PC-3 (cell line): ENCODE measurements around the gene PDE6G. TPM values are rescaled to one million over a fixed set of nuclear protein-coding genes. Genes with fewer than 3 reads are reported as not detected.
A peak's percentile ranks its signal among the peaks of the same experiment; 100 is the strongest.

Experiments used
- ATAC-seq: fragments of 200-7000 bp; cut with Tn5 transposase; 2 replicates; pipeline ENCODE4 v1.9.1; 2020; ENCODE audit warnings: mild to moderate bottlenecking, moderate library complexity
- BruUV-seq: library from RNA; stranded (reverse); fragments of 400-500 nt; replicated peaks from 2 replicates; lab custom pipeline; 2021; lab: Mats Ljungman, UMichigan
- CTCF ChIA-PET: fragments of 300-600 bp; sonication (Branson Sonifier 250); formaldehyde crosslinking; loops from one replicate; lab custom pipeline; 2022; ENCODE audit warnings: antibody characterized with exemption; lab: Charles Lee
- POLR2A ChIA-PET: fragments of 300-600 bp; sonication (Branson Sonifier 250); formaldehyde crosslinking; loops from one replicate; lab custom pipeline; 2022; ENCODE audit warnings: antibody characterized with exemption; ENCODE audit not compliant: unreplicated experiment; lab: Charles Lee
- DNase-seq: peaks from one replicate; pipeline ENCODE4 v3.0.0-alpha.2; 2015
- H2AFZ ChIP-seq: fragments of 300-600 bp; sonication (generic); 2 replicates; pipeline ENCODE4 v1.6.0; 2016; ENCODE audit warnings: antibody characterized with exemption, low read length
- H3F3A ChIP-seq: fragments of 300-600 bp; sonication (generic); one replicate; pipeline ENCODE4 v1.6.0; 2017; ENCODE audit warnings: antibody characterized with exemption, low read length, control low read depth, mild to moderate bottlenecking; ENCODE audit not compliant: unreplicated experiment
- H3K27ac ChIP-seq: fragments of 300-600 bp; sonication (generic); 2 replicates; pipeline ENCODE4 v1.5.1; 2016; ENCODE audit warnings: mild to moderate bottlenecking, low read length
- H3K27me3 ChIP-seq: fragments of 300-600 bp; sonication (generic); 2 replicates; pipeline ENCODE4 v1.6.1; 2016; ENCODE audit warnings: low read length, mixed read lengths
- H3K36me3 ChIP-seq: fragments of 300-600 bp; sonication (generic); 2 replicates; pipeline ENCODE4 v1.6.1; 2016; ENCODE audit warnings: low read depth, mixed run types, low read length, mixed read lengths
- H3K4me1 ChIP-seq: fragments of 300-600 bp; sonication (generic); 2 replicates; pipeline ENCODE4 v1.5.1; 2016; ENCODE audit warnings: low read length; ENCODE audit not compliant: insufficient read depth
- H3K4me2 ChIP-seq: fragments of 300-600 bp; sonication (generic); 2 replicates; pipeline ENCODE4 v1.6.0; 2016; ENCODE audit warnings: low read length
- H3K4me3 ChIP-seq: fragments of 300-600 bp; sonication (generic); 2 replicates; pipeline ENCODE4 v1.5.1; 2016; ENCODE audit warnings: mild to moderate bottlenecking, low read length, mixed read lengths
- H3K79me2 ChIP-seq: fragments of 300-600 bp; sonication (generic); 2 replicates; pipeline ENCODE4 v1.6.1; 2017; ENCODE audit warnings: low read length, mixed read lengths
- H3K9ac ChIP-seq: fragments of 300-600 bp; sonication (generic); 2 replicates; pipeline ENCODE4 v1.6.0; 2016; ENCODE audit warnings: mild to moderate bottlenecking, low read length
- H3K9me2 ChIP-seq: fragments of 300-600 bp; sonication (generic); replicated peaks from 2 replicates; pipeline ENCODE4 v1.6.1; 2016; ENCODE audit warnings: mixed run types, low read length, mixed read lengths
- H3K9me3 ChIP-seq: fragments of 300-600 bp; sonication (generic); 2 replicates; pipeline ENCODE4 v1.6.1; 2016; ENCODE audit warnings: low read length, mixed read lengths
- H4K20me1 ChIP-seq: fragments of 300-600 bp; sonication (generic); 2 replicates; pipeline ENCODE4 v1.6.1; 2016; ENCODE audit warnings: low read length, mixed read lengths
- CTCF ChIP-seq: fragments of 300-600 bp; sonication (generic); conservative IDR thresholded peaks from 2 replicates; pipeline ENCODE4 v1.5.1; 2017; ENCODE audit warnings: antibody characterized with exemption, low read depth, mild to moderate bottlenecking, low read length
- EZH2 ChIP-seq: fragments of 300-600 bp; sonication (generic); IDR thresholded peaks from one replicate; pipeline ENCODE4 v1.6.1; 2017; ENCODE audit warnings: antibody characterized with exemption, mild to moderate bottlenecking, low read length; ENCODE audit not compliant: unreplicated experiment
- EZH2phosphoT487 ChIP-seq: fragments of 300-600 bp; sonication (generic); IDR thresholded peaks from 2 replicates; pipeline ENCODE4 v1.6.1; 2018; ENCODE audit warnings: mild to moderate bottlenecking, antibody characterized with exemption, low read length, borderline replicate concordance
- intact Hi-C: fragments of 100-400 bp; cut with micrococcal nuclease; formaldehyde crosslinking; loops from 2 replicates; pipeline ENCODE4 v1.9.0; 2023
- total RNA-seq: library from RNA; depleted of rRNA; stranded (reverse); fragments of >200 nt; gene quantifications from 2 replicates; pipeline ENCODE4 v1.2.3, GENCODE V29; 2014

PDE6G gene
- total RNA-seq, 1 experiment from 2014 or later = not detected

- Histone ChIP-seq H4K20me1 (peaks cover 41% of the 10 kb centered on the region), H3K4me3 (peak within 1 kb of the TSS; percentile 87), H3K27ac (peak within 1 kb of the TSS; percentile 94), H3K27me3 (no peaks in the 10 kb centered on the region), H3K9me3 (no peaks in the 10 kb centered on the region), H3F3A (peaks cover 5% of the 10 kb centered on the region), H3K79me2 (peaks cover 78% of the 10 kb centered on the region), H3K9ac (peak within 1 kb of the TSS; percentile 95), H3K36me3 (peaks cover 30% of the 10 kb centered on the region), H3K4me1 (peaks cover 24% of the 10 kb centered on the region), H3K4me2 (peak within 1 kb of the TSS; percentile 96), H3K9me2 (no peaks in the 10 kb centered on the region), H2AFZ (peak within 1 kb of the TSS; percentile 83)
- ChIA-PET CTCF (interaction anchor here (0.8 kb wide), 1 partner anchor 18 kb away, joined by 3 read pairs; no protein-coding TSS in a partner anchor), POLR2A (interaction anchor here (0.8 kb wide), 1 partner anchor 17 kb away, joined by 3 read pairs; no protein-coding TSS in a partner anchor)
- no TSS peak for BruUV-seq
- no peak for TF ChIP-seq EZH2
- TF ChIP-seq EZH2phosphoT487 = no peak
- no peak for TF ChIP-seq CTCF
- intact Hi-C loops = no loop called here
- DNase-seq = peak; percentile 99
- ATAC-seq = peak; percentile 87
Measured at GRCh38 chr17:81683584-81684441, 27.5 kb upstream of the PDE6G start, which contains the start of the genes ARL16 and HGS. Gene ARL16, minus strand, starts transcription at chr17:81683797. Its CDS starts 44 bp downstream, at chr17:81683753. Gene HGS, plus strand, starts transcription at chr17:81684011. Its CDS starts 56 bp downstream, at chr17:81684067.

- Histone ChIP-seq H3K9ac (peak overlapping the region; percentile 95), H3K9me2 (no peaks in the 10 kb centered on the region), H3K27ac (peak overlapping the region; percentile 38), H3K4me1 (peaks cover 24% of the 10 kb centered on the region), H3K4me3 (peak overlapping the region; percentile 87), H3K9me3 (no peaks in the 10 kb centered on the region), H3K4me2 (peak overlapping the region; percentile 82), H3K27me3 (no peaks in the 10 kb centered on the region), H2AFZ (peak overlapping the region; percentile 83), H3K79me2 (peaks cover 72% of the 10 kb centered on the region), H3F3A (peaks cover 5% of the 10 kb centered on the region), H3K36me3 (peaks cover 24% of the 10 kb centered on the region), H4K20me1 (peaks cover 34% of the 10 kb centered on the region)
- POLR2A ChIA-PET = interaction anchor here (0.5 to 0.8 kb wide), 2 partner anchors 18 to 42 kb away, joined by 3 to 9 read pairs; no protein-coding TSS in a partner anchor
- intact Hi-C loops = no loop called here
- BruUV-seq = no TSS peak
- DNase-seq (no peak), ATAC-seq (peak; percentile 0)
- TF ChIP-seq EZH2phosphoT487 = no peak
- TF ChIP-seq CTCF = no peak
- TF ChIP-seq EZH2 = no peak
- CTCF ChIA-PET = interaction anchor here (0.8 kb wide), 1 partner anchor 18 kb away, joined by 3 read pairs; no protein-coding TSS in a partner anchor
Measured at GRCh38 chr17:81683208-81683583, 26.9 kb upstream of the PDE6G start.
